Activated CD4-positive, alpha-beta T cell treated with anti-CD3 and anti-CD28 coated beads, Interleukin-2, amount 10 ng/mL, durations not matched to agents 24 days and 14 days (primary cell): ENCODE measurements around the gene YAE1. TPM values are rescaled to one million over a fixed set of nuclear protein-coding genes. Genes with fewer than 3 reads are reported as not detected.
A peak's percentile ranks its signal among the peaks of the same experiment; 100 is the strongest.

Experiments used
- DNase-seq: peaks from one replicate; pipeline ENCODE4 v3.0.0; 2022
- H3K27ac Mint-ChIP-seq: one replicate; pipeline ENCODE4 v1.8.0; 2022; ENCODE audit warnings: mild to moderate bottlenecking, mixed read lengths
- H3K27me3 Mint-ChIP-seq: one replicate; pipeline ENCODE4 v1.8.0; 2022; ENCODE audit warnings: mixed read lengths
- H3K36me3 Mint-ChIP-seq: one replicate; pipeline ENCODE4 v1.8.0; 2022; ENCODE audit warnings: low read depth, mild to moderate bottlenecking, mixed read lengths
- H3K4me1 Mint-ChIP-seq: one replicate; pipeline ENCODE4 v1.8.0; 2021; ENCODE audit warnings: mixed read lengths
- H3K4me3 Mint-ChIP-seq: one replicate; pipeline ENCODE4 v1.8.0; 2022; ENCODE audit warnings: mild to moderate bottlenecking, moderate library complexity, mixed read lengths
- H3K9me3 Mint-ChIP-seq: one replicate; pipeline ENCODE4 v1.8.0; 2021; ENCODE audit warnings: mixed read lengths
- intact Hi-C: fragments of 100-400 bp; cut with micrococcal nuclease; formaldehyde crosslinking; loops from one replicate; pipeline ENCODE4 v1.15.1; 2023
- total RNA-seq: library from RNA; stranded (reverse); gene quantifications from 2 replicates; pipeline ENCODE4 v1.2.3, GENCODE V29; 2022

YAE1 gene
- total RNA-seq, 1 donor from 2014 or later, result 14.2 TPM

DNA sequence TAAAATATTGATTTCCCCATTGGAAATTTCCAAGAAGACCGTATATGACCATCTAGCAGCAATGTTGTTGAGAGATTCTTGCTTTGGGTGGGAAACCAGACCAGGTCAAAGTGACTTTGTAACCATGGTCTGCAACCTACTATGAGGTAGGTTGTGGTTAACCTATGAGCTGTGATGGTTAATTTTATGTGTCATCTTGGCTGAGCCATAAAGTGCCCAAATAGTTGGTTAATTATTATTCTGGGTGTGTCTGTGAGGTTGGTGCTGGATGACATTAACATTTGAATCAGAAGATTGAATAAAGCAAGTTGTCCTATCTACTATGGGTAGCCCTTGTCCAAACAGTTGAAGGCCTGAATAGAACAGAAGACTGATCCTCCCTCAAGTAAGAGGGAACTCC, 38.9 kb downstream of the YAE1 start:
- Mint-ChIP-seq H3K9me3 (peaks cover 15% of the 10 kb centered on the region), H3K4me3 (no peak overlapping the region), H3K27ac (no peak overlapping the region), H3K36me3 (peaks cover 1% of the 10 kb centered on the region), H3K27me3 (peaks cover 6% of the 10 kb centered on the region), H3K4me1 (peaks cover 39% of the 10 kb centered on the region)
- intact Hi-C loops, result no loop called here
- DNase-seq, result no peak

DNA sequence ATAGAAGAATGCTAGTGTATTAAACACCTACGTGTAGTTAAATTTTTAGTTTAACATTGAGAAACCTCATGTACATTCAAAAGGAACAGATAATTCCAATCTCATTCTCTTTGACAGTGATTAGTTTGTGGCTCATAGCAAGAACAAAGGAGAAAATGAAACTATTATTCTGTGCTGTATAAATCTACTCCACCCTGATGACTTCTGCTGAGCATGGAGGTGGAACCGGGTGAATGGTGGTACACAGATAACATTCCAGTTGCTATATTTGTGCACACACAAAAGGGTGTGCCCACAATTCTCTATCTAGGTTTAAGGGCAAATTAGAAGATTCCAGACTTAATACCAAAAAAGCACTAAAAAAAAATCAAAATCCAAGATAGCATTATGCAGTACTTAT, 40.1 kb downstream of the YAE1 start:
- no peak overlapping the region for H3K4me3 Mint-ChIP-seq
- intact Hi-C loops, result no loop called here
- peaks cover 41% of the 10 kb centered on the region for H3K4me1 Mint-ChIP-seq
- no peak overlapping the region for H3K27ac Mint-ChIP-seq
- DNase-seq, result no peak
- H3K27me3 Mint-ChIP-seq, result peaks cover 10% of the 10 kb centered on the region
- peaks cover 1% of the 10 kb centered on the region for H3K36me3 Mint-ChIP-seq
- H3K9me3 Mint-ChIP-seq, result peaks cover 15% of the 10 kb centered on the region

- Mint-ChIP-seq H3K27me3 (peaks cover 10% of the 10 kb centered on the region), H3K4me1 (peaks cover 41% of the 10 kb centered on the region), H3K27ac (no peak overlapping the region), H3K4me3 (no peak overlapping the region), H3K36me3 (peaks cover 1% of the 10 kb centered on the region), H3K9me3 (peaks cover 15% of the 10 kb centered on the region)
- DNase-seq, result no peak
- intact Hi-C loops, result no loop called here
Observed at GRCh38 chr7:39606941-39607340, 40.7 kb downstream of the YAE1 start.

DNA sequence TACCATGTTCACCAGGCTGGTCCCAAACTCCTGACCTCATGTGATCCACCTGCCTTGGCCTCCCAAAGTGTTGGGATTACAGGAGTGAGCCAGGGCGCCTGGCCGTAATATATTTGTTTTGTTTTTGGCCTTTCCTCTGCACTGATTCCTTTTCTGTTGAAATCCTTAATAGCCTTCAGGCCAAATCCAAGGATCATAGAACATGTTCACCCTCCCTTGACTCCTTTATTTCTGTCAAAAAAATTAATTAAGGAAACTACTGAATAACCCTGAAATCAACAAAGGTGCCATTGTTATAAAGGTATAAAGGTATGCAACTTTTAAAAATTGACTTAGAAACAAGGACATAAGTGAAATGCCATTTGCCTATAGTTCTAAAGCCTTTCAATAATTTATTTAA, 41.7 kb downstream of the YAE1 start:
- H3K9me3 Mint-ChIP-seq, result peaks cover 15% of the 10 kb centered on the region
- H3K27me3 Mint-ChIP-seq, result peaks cover 14% of the 10 kb centered on the region
- H3K36me3 Mint-ChIP-seq, result peaks cover 1% of the 10 kb centered on the region
- no peak for DNase-seq
- no peak overlapping the region for H3K27ac Mint-ChIP-seq
- peaks cover 41% of the 10 kb centered on the region for H3K4me1 Mint-ChIP-seq
- intact Hi-C loops, result loop anchor here (2.0 kb wide), 1 partner anchor 15 kb away; no protein-coding TSS in a partner anchor
- peak overlapping the region; percentile 9 for H3K4me3 Mint-ChIP-seq

DNA sequence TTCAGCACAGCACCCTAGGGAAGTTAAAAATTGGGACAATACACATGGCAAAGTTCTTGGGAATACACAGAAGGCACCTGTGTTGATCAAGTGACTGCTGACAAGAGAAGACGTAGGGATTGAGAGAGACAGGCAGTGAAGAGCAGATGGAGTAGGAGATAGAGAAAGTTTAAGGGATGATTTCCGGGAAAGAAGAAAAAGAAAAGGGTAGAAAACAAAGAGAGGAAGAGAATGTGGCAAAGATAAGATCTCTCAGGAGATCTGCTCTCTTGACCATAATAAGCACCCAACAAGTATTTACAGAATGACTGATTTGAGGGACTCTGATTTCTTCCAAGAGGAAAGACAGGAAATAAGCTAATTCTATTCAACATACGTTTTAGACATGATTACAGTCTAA, 42.1 kb downstream of the YAE1 start:
- H3K27ac Mint-ChIP-seq, result no peak overlapping the region
- intact Hi-C loops, result loop anchor here (2.0 kb wide), 1 partner anchor 15 kb away; no protein-coding TSS in a partner anchor

GRCh38 chr7:39609113-39609934, 43.1 kb downstream of the YAE1 start:
- Mint-ChIP-seq H3K9me3 (peaks cover 10% of the 10 kb centered on the region), H3K4me1 (peaks cover 36% of the 10 kb centered on the region), H3K4me3 (peak overlapping the region; percentile 56), H3K27me3 (peaks cover 16% of the 10 kb centered on the region), H3K36me3 (peaks cover 1% of the 10 kb centered on the region), H3K27ac (no peak overlapping the region)
- no peak for DNase-seq
- intact Hi-C loops, result loop anchor here (2.0 kb wide), 1 partner anchor 17 kb away; no protein-coding TSS in a partner anchor

More for the DNA sequence above, 42.1 kb downstream of the YAE1 start:
- H3K36me3 Mint-ChIP-seq, result peaks cover 1% of the 10 kb centered on the region
- peak overlapping the region; percentile 9 for H3K4me3 Mint-ChIP-seq
- peaks cover 14% of the 10 kb centered on the region for H3K27me3 Mint-ChIP-seq
- H3K4me1 Mint-ChIP-seq, result peaks cover 41% of the 10 kb centered on the region
- DNase-seq, result no peak
- peaks cover 15% of the 10 kb centered on the region for H3K9me3 Mint-ChIP-seq

GRCh38 chr7:39609935-39610263, 43.7 kb downstream of the YAE1 start:
- intact Hi-C loops, result loop anchor here (2.0 kb wide), 1 partner anchor 17 kb away; no protein-coding TSS in a partner anchor
- H3K4me3 Mint-ChIP-seq, result peak overlapping the region; percentile 56
- no peak for DNase-seq
- peaks cover 1% of the 10 kb centered on the region for H3K36me3 Mint-ChIP-seq
- peaks cover 10% of the 10 kb centered on the region for H3K9me3 Mint-ChIP-seq
- H3K4me1 Mint-ChIP-seq, result peaks cover 36% of the 10 kb centered on the region
- peaks cover 16% of the 10 kb centered on the region for H3K27me3 Mint-ChIP-seq
- H3K27ac Mint-ChIP-seq, result no peak overlapping the region

DNA sequence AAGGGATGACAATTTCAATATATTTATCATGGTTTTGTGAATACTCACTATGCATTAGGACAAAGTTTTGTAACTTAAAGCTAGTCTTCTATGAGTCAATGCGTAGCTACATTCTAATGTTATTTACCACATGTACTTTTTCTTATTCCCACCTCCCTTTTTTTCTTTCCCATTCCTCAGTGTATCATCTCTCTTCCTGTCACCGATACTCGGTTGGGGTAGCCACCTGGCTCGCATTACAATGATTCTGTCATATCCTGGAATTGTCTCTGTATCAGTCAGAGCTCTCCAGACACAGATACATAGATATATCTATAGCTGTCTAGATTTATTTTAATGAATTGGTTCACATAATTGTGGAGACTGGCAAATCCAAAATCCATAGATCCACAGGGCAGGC, 47.4 kb downstream of the YAE1 start:
- no peak overlapping the region for H3K27ac Mint-ChIP-seq
- H3K36me3 Mint-ChIP-seq, result peaks cover 1% of the 10 kb centered on the region
- no peak for DNase-seq
- intact Hi-C loops, result no loop called here
- no peak overlapping the region for H3K4me3 Mint-ChIP-seq
- H3K4me1 Mint-ChIP-seq, result peaks cover 12% of the 10 kb centered on the region
- peaks cover 3% of the 10 kb centered on the region for H3K9me3 Mint-ChIP-seq
- peaks cover 30% of the 10 kb centered on the region for H3K27me3 Mint-ChIP-seq

- peaks cover 7% of the 10 kb centered on the region for H3K4me1 Mint-ChIP-seq
- peaks cover 1% of the 10 kb centered on the region for H3K36me3 Mint-ChIP-seq
- H3K4me3 Mint-ChIP-seq, result no peak overlapping the region
- H3K27ac Mint-ChIP-seq, result no peak overlapping the region
- peaks cover 27% of the 10 kb centered on the region for H3K27me3 Mint-ChIP-seq
- no peak for DNase-seq
- peaks cover 3% of the 10 kb centered on the region for H3K9me3 Mint-ChIP-seq
- intact Hi-C loops, result no loop called here
Observed at GRCh38 chr7:39614299-39614698, 48.1 kb downstream of the YAE1 start.

DNA sequence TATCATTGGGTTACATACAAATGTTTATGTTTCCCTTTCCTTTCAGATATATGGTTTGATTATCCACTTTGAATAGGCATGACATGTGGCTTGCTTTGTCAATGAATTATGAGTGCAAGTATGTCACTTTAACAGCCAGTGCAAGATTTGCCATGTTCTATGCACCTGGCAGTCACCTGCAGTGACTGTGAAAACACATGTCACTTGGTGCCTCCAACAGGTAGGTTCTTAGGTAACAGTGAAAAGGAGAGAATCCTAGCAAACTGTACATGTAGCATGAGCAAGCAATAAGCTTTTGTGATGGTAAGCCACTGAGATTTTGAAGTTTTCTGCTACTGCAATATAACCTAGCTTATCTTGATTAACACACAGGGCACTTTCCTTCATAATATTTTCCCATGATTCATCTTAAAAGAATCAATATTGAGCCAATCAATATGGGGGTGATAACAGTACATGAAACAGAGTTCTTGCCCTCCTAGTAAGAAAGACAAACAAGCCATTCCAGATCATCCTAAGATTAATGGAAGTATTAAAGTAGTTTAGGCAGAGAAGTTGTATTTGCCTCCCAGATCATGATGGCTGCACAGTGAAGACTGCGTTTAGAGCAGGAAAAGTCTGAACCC, 49.3 kb downstream of the YAE1 start:
- peaks cover 3% of the 10 kb centered on the region for H3K9me3 Mint-ChIP-seq
- peaks cover under 1% of the 10 kb centered on the region for H3K36me3 Mint-ChIP-seq

GRCh38 chr7:39616138-39616537, 49.9 kb downstream of the YAE1 start:
- Mint-ChIP-seq H3K27ac (no peak overlapping the region), H3K4me1 (no peaks in the 10 kb centered on the region), H3K9me3 (peaks cover 3% of the 10 kb centered on the region), H3K4me3 (no peak overlapping the region), H3K36me3 (peaks cover 2% of the 10 kb centered on the region), H3K27me3 (peaks cover 20% of the 10 kb centered on the region)
- DNase-seq, result no peak
- intact Hi-C loops, result no loop called here

More for the DNA sequence above, 49.3 kb downstream of the YAE1 start:
- no peak for DNase-seq
- no peak overlapping the region for H3K27ac Mint-ChIP-seq
- peaks cover 23% of the 10 kb centered on the region for H3K27me3 Mint-ChIP-seq
- intact Hi-C loops, result no loop called here
- H3K4me1 Mint-ChIP-seq, result peaks cover 2% of the 10 kb centered on the region
- no peak overlapping the region for H3K4me3 Mint-ChIP-seq

DNA sequence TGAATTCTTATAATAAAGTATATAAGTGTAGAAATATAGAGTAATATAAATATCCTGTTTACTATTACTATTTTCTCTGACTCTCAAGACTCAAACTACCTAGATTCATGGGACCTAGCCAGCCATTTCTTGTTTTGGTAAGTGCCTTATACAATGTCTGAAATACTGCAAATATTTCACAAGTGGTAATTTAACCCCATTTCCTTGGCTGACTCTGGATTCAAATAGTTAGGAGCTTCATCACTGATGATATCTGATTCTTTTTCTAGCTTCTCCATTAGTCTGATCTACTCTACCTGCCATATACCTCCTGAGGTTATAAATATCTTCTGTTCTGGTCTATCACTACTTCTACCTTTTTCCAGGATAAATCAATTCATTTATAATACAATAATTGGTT, 50.8 kb downstream of the YAE1 start:
- DNase-seq, result no peak
- H3K36me3 Mint-ChIP-seq, result peaks cover 4% of the 10 kb centered on the region
- no peak overlapping the region for H3K27ac Mint-ChIP-seq
- intact Hi-C loops, result no loop called here
- peaks cover 3% of the 10 kb centered on the region for H3K9me3 Mint-ChIP-seq
- no peak overlapping the region for H3K4me3 Mint-ChIP-seq
- H3K27me3 Mint-ChIP-seq, result peaks cover 20% of the 10 kb centered on the region
- H3K4me1 Mint-ChIP-seq, result peaks cover 2% of the 10 kb centered on the region

DNA sequence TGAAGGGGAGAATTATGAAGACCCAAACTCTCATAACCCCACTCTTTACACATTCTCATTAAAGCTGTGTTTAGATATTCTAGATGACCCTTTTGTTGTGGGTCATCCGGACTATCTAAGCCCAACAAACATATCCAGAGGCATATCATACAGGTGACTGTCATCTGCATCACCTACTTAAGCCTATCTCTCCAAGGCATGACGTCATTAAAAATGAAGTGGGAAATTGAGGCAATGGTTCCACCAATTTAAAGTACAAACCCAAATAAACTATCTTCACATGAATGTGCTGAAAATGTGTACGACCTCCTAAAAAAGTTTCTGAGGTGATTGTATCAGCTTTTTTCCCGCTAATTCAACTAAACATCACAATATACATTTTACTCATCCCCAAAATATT, 52.7 kb downstream of the YAE1 start:
- no peak for DNase-seq
- Mint-ChIP-seq H3K4me3 (no peak overlapping the region), H3K27ac (no peak overlapping the region), H3K27me3 (peaks cover 17% of the 10 kb centered on the region), H3K36me3 (peaks cover 8% of the 10 kb centered on the region), H3K4me1 (peaks cover 9% of the 10 kb centered on the region), H3K9me3 (peaks cover 3% of the 10 kb centered on the region)
- intact Hi-C loops, result no loop called here

GRCh38 chr7:39620486-39620885, 54.3 kb downstream of the YAE1 start:
- intact Hi-C loops, result loop anchor here (5.0 to 10.0 kb wide), 2 partner anchors 74 to 512 kb away; partner anchors contain the start of gene MPLKIP

More at GRCh38 chr7:39620486-39620885, 54.3 kb downstream of the YAE1 start:
- Mint-ChIP-seq H3K36me3 (peaks cover 14% of the 10 kb centered on the region), H3K4me3 (no peak overlapping the region), H3K9me3 (peaks cover 3% of the 10 kb centered on the region), H3K4me1 (peaks cover 22% of the 10 kb centered on the region), H3K27ac (no peak overlapping the region), H3K27me3 (peaks cover 15% of the 10 kb centered on the region)
- DNase-seq, result no peak
